Spleen (tissue), 7 donors: ENCODE results near the gene CDC5L.

Source experiments
- POLR2A ChIP-seq, 3 donors: fragments of 450-650 bp; IDR thresholded peaks; one replicate each; pipeline ENCODE4 v1.5.1; 2017; ENCODE audit warnings: antibody characterized with exemption in 3 of 3, mild to moderate bottlenecking in 1 of 3
- TF ChIP-seq, protein P1 (sequence below), 11 experiments: fragments of 200-600 bp in 7 of 11; fragments of 450-650 bp in 4 of 11; sonication (generic) in 4 of 11; IDR thresholded peaks in 8 of 11; conservative IDR thresholded peaks in 3 of 11; 1 replicate in 7 of 11; 2 replicates in 4 of 11; pipeline versions ENCODE4 v1.4.0 to v1.8.0; 2016 to 2021; ENCODE audit warnings: antibody characterized with exemption in 11 of 11, inconsistent platforms in 4 of 11, mild to moderate bottlenecking in 1 of 11
- donor health status: DM: no; HTN: no; CAD: no; lungs with moderate emphysema.
- donor health status: DM: no; HTN: no; CAD: no.
- donor health status: DM: no; HTN: no; CAD: no.

DNA sequence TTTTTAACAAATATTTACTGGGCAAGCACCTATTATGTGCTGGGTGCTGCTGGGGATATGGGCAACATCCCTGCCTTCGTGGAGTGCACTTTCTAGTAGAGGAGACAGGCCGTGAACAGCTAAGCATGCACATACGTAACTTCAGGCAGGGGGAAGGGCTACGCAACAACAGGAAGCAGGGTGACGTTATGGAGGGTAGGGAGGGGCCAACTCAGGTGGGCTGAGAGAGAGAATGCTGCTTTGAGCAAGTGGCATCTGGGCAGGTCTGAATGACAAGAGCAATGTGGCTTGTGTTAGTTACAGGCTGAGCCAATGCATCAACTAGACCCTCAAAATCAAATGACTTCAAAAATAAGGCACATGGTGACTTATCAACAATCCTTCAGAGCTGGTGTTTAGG, 112.1 kb downstream of the CDC5L start:
- TF ChIP-seq, protein P1, sequence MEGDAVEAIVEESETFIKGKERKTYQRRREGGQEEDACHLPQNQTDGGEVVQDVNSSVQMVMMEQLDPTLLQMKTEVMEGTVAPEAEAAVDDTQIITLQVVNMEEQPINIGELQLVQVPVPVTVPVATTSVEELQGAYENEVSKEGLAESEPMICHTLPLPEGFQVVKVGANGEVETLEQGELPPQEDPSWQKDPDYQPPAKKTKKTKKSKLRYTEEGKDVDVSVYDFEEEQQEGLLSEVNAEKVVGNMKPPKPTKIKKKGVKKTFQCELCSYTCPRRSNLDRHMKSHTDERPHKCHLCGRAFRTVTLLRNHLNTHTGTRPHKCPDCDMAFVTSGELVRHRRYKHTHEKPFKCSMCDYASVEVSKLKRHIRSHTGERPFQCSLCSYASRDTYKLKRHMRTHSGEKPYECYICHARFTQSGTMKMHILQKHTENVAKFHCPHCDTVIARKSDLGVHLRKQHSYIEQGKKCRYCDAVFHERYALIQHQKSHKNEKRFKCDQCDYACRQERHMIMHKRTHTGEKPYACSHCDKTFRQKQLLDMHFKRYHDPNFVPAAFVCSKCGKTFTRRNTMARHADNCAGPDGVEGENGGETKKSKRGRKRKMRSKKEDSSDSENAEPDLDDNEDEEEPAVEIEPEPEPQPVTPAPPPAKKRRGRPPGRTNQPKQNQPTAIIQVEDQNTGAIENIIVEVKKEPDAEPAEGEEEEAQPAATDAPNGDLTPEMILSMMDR (IDR thresholded peaks at IDR 0.05 in 8 of 11, conservative IDR thresholded peaks at IDR 0.05 in 3 of 11) = no peak
- no peak for TF ChIP-seq POLR2A (IDR thresholded peaks at IDR 0.05)
